ENCODE results near the gene ECHS1.
"Not testable (repeated sequence)": the region's sequence is repeated elsewhere in the genome, so short reads cannot be mapped to it uniquely, and the experiment has no call there.

Gene ECHS1

GRCh38 chr10:133373174-133374090 is at the start of gene ECHS1:
Gene ECHS1 (minus strand): TSS chr10:133373354. CDS start chr10:133373333, 21 bp downstream.
- in situ Hi-C loops (cut with MboI; ENCODE audit: low sequenced_read_pairs): no loop called here

DNA sequence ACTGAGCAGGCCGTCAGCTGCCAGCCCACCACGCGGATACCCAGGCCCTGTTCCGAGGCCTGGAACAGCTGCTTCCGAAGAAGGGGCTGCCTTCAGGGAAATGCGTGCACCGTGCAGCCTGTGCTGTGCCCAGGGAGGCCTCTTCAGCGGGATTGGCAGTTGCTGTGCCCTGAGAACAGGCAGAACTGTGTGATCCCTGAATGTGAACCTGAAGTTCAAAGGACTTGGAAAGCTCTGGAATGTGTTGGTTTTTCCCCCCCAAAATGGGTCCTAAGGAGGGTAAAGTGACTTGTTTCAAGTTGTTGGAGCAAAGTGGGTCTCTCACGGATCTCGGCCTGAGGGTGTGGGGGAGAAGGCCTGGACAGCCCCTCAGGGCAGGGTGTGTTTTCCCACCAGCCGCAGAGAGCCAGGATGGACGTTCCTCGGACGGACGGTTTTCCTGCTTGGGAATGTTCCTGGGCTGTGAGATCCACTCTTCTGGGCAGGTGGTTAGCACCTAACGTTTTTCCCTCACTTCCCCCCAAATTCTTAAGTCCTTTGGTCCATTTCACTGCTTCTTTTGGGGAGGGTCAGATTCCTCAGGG is 49.2 kb upstream of the ECHS1 start:
- in situ Hi-C loops (cut with MboI; ENCODE audit: low sequenced_read_pairs): no loop called here

DNA sequence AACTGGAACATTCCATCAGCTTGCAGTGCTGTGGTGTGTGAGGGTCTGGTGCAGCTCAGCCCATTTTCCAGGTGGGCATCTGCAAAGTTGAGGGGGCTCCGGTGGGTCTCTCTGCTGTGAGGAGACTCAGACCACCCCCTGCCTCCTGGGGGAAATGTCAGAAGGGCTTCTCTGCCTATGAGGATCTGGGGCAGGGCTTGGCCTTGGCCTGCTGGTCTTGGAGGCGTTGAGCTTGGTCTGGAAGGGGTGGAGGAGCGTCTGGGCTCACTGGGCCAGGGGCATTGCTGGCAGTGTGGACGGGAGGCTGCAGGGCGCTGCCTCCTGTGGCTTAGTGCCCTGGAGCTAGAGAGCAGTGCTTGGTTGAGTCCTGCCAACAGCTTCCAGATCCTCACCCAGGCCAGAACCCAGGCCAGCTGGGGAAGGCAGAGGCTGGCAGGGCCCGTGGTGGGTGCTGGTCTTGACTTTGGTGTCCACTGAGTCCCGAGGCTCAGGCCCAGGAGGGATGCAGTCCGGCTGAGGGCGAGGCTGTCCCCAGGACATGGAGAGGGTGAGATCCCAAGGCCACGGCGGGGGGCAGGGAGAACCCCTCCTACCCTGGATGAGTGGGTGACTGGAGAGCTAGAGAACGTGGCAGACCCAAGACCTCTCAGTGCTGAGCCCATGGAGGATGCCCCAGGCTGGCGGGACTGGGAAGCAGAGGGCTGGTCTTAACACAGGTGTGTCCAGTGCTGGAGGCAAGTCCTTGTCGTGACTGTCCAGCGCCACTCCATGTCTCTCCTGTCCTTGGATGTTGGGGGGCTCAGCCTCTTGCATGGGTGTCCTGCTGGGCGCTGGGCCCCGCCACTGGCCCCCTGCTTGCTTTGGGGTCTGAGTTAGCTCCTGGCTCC is 48.4 kb upstream of the ECHS1 start:
- in situ Hi-C loops (cut with MboI; ENCODE audit: low sequenced_read_pairs): no loop called here

- in situ Hi-C loops (cut with MboI; ENCODE audit: low sequenced_read_pairs): no loop called here
These were observed 47.4 kb upstream of the ECHS1 start for GRCh38 chr10:133420579-133420978.

- in situ Hi-C loops (cut with MboI; ENCODE audit: low sequenced_read_pairs): no loop called here
These were observed 46.9 kb upstream of the ECHS1 start for GRCh38 chr10:133420028-133420427.

DNA sequence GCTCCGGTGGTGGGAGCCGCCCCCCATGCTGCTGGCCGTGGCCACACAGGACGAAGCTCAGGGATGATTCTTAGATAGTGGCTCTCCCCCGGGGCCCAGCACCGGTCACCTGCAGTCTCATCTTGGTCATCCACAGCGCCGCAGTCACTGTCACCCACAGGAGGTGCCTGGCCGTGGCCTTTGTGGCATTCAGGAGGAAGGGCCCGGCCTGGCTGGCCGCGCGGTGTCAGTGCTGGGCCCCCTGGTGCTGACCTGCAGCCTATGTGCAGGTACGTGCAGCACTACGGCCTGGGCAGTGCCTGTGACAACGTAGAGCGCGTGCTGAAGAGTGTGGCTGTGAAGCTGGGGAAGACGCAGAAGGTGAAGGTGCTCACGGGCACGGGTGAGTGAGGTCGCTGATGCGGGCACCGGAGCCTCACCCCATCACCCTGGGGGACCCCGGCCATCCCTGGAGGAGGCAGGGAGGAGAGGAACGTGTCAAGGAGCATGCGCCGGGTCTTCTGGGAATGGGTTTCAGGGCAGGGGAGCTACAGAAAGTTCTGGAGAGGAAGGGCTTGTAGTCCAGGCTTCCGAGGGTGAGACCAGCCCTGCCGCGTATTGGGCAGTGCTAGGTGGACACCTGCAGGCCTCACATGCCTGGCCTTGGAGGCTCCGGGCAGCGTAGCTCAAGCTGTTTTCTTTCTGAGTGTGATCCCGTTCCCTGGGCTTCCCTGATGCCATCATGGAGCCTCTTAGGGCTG is 46.2 kb upstream of the ECHS1 start:
- in situ Hi-C loops (cut with MboI; ENCODE audit: low sequenced_read_pairs): no loop called here

- in situ Hi-C loops (cut with MboI; ENCODE audit: low sequenced_read_pairs): no loop called here
These were observed 45.3 kb upstream of the ECHS1 start for GRCh38 chr10:133418289-133418993.

DNA sequence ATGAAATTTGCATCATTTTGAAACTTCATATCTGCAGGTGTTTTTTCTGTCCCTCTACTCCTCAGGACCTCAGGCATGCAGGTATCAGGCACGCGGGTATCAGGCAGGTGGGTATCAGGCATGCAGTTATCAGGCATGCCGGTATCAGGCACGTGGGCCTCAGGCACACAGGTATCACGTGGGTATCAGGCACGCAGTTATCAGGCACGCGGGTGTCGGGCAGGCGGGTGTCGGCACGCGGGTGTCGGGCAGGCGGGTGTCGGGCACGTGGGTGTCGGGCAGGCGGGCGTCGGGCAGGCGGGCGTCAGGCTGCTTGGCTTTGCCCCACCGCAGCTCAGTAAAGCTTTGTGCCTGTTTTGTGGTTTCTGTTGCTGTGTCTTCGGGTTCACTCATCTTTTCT is 42.6 kb upstream of the ECHS1 start:
- in situ Hi-C loops (cut with MboI; ENCODE audit: low sequenced_read_pairs): no loop called here

- in situ Hi-C loops (cut with MboI; ENCODE audit: low sequenced_read_pairs): not testable (repeated sequence)
These were observed 41.2 kb upstream of the ECHS1 start for GRCh38 chr10:133414401-133414800.

- in situ Hi-C loops (cut with MboI; ENCODE audit: low sequenced_read_pairs): no loop called here
These were observed 39.2 kb upstream of the ECHS1 start for GRCh38 chr10:133412381-133412711.

DNA sequence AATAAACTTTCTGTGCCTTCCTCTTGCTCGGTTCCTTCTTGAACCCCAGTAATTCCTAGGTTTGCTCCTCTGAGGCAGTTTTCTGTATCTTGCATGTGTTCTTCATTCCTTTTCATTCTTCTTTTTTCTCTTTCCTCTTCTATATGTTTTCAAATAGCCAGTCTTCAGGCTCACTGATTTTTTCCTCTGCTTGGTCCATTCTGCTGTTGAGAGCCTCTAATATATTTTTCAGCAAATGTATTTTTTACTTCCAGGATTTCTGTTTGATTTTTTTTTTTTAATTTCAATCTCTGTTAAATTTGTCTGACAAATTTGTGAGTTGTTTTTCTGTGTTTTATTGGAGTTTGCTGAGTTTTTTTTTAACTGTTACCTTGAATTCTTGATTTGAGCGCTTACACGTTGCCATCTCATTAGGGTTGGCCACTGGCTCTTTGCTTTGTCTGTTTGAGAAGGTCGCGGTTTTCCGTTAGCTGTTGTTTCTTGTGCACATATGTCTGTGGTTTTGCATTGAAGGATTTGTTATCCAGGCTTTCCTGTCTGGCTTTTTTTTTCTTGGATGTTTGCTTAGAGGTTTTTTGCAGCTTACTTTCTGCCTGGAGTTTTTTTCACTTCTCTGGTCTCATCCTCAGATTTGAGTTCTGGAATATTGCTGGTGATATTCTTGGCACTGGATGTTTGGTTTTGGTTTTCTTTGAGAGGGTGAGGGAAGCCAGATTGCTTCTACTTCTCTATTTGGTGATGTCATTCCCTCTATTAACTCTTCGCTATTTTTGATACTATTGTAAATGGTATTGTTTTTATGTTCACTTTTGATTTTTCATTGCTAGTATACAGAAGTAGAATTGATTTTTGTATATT is 38.6 kb upstream of the ECHS1 start:
- in situ Hi-C loops (cut with MboI; ENCODE audit: low sequenced_read_pairs): no loop called here

DNA sequence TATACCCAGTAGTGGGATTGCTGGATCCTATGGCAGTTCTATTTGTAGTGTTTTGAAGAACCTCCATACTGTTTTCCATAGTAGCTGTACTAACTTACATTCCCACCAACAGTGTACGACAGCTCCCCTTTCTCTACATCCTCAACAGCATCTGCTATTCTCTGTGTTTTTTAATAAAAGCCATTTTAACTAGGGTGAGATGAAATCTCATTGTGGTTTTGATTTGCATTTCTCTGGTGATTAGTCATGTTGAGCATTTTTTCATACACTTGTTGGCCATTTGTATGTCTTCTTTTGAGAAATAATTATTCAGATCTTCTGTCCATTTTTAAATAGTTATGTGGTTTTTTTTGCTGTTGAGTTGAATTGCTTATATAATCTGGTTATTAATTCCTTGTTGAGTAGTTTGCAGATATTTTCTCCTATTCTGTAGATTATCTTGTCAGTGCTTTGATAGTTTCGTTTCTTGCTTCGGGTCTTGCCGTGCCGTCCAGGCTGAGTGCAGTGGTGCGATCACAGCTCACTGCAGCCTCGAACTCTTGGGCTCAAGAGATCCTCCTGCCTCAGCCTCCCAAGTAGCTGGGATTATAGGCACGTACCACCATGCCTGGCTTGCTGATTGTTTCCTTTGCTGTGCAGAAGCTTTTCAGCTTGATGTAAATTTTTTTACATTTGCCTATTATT is 32.8 kb upstream of the ECHS1 start:
- in situ Hi-C loops (cut with MboI; ENCODE audit: low sequenced_read_pairs): no loop called here

DNA sequence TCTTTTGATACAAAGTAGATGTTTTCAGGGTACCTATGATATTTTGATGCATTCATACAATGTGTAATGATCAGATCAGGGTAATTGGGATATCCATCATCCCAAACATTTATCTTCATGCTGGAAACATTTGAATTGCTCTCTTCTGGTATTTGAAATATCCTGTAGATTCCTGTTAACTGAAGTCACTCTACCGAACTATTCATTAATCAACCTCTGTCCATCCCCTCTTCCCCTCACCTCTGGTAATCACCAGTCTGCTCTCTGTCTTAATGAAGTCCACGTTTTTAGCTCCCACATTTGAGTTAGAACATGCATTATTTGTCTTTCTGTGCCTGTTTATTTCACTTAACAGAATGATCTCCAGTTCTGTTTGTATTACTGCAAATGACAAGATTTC is 32.1 kb upstream of the ECHS1 start:
- in situ Hi-C loops (cut with MboI; ENCODE audit: low sequenced_read_pairs): no loop called here

GRCh38 chr10:133403784-133404183 is 30.6 kb upstream of the ECHS1 start:
- in situ Hi-C loops (cut with MboI; ENCODE audit: low sequenced_read_pairs): no loop called here

GRCh38 chr10:133403359-133403758 is 30.2 kb upstream of the ECHS1 start:
- in situ Hi-C loops (cut with MboI; ENCODE audit: low sequenced_read_pairs): no loop called here

GRCh38 chr10:133401981-133402725 is 29.0 kb upstream of the ECHS1 start:
- in situ Hi-C loops (cut with MboI; ENCODE audit: low sequenced_read_pairs): no loop called here

DNA sequence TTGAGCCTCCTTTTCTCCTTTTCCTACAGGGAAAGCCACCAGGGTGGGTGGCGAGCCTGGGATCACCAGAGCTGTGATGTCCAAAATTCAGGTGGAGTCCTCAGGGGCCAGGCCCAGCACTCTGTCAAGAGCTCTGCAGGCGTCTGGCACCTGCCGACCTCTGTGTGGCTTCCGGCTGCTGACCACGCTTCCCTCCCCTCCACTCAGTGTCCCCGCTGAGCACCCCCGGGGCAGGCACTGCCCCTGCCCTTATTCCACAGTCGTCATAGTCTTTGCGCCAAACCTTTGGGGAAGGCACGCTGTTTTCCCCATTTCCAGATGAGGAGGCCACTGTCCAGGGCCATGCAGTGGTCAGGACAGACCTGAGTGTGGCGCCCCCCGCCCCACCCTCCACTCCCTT is 28.3 kb upstream of the ECHS1 start:
- in situ Hi-C loops (cut with MboI; ENCODE audit: low sequenced_read_pairs): no loop called here
